Kidney (tissue), 14 donors: Measurements from ENCODE around the gene WSB1. TPM values are rescaled to one million over a fixed set of nuclear protein-coding genes. Genes with fewer than 3 reads are reported as not detected.

Experiments
- DNase-seq, 5 donors: peaks; one replicate each; pipeline ENCODE4 v3.0.0-alpha.2; 2013 to 2020
- FAIRE-seq: peaks from 2 replicates; lab custom pipeline; 2012; peaks lifted over from hg19 to GRCh38; lab: Jason Lieb, UNC
- H3K27ac ChIP-seq, 2 donors: one replicate each; pipeline ENCODE4 v1.7.0; 2013; ENCODE audit warnings: low read depth in 2 of 2, low read length in 2 of 2, inconsistent platforms in 1 of 2
- H3K27me3 ChIP-seq: one replicate; pipeline ENCODE4 v1.7.1; 2013; ENCODE audit warnings: low read length, inconsistent platforms; ENCODE audit not compliant: control insufficient read depth, insufficient read depth
- H3K36me3 ChIP-seq, 3 donors: one replicate each; pipeline versions ENCODE4 v1.7.0 to v1.7.1; 2013; ENCODE audit warnings: low read length in 3 of 3, control low read depth in 1 of 3, inconsistent platforms in 1 of 3; ENCODE audit not compliant: insufficient read depth in 3 of 3, control insufficient read depth in 2 of 3
- H3K4me1 ChIP-seq, 3 donors: one replicate each; pipeline versions ENCODE4 v1.7.0 to v1.7.1; 2013; ENCODE audit warnings: low read length in 3 of 3, inconsistent platforms in 1 of 3, low read depth in 1 of 3; ENCODE audit not compliant: control insufficient read depth in 2 of 3, insufficient read depth in 2 of 3
- H3K4me3 ChIP-seq, 3 donors: one replicate each; pipeline versions ENCODE4 v1.7.0 to v1.8.1; 2013; ENCODE audit warnings: low read length in 3 of 3, control low read depth in 1 of 3, inconsistent platforms in 1 of 3
- H3K9ac ChIP-seq, 3 donors: one replicate each; pipeline versions ENCODE4 v1.7.0 to v1.7.1; 2013; ENCODE audit warnings: low read length in 3 of 3, control low read depth in 1 of 3, inconsistent platforms in 1 of 3
- H3K9me3 ChIP-seq, 3 donors: one replicate each; pipeline versions ENCODE4 v1.7.0 to v1.7.1; 2013; ENCODE audit warnings: low read length in 3 of 3, control low read depth in 1 of 3, inconsistent platforms in 1 of 3; ENCODE audit not compliant: control insufficient read depth in 2 of 3, insufficient read depth in 1 of 3
- intact Hi-C: fragments of 100-400 bp; cut with DNase I; formaldehyde crosslinking; loops from one replicate; pipeline ENCODE4 v1.11.1; 2022
- polyA plus RNA-seq: library from polyadenylated mRNA; stranded (reverse); fragments of 350-450 nt; fragmentation: Illumina TruSeq; extraction: RNeasy Lipid Tissue Mini Kit (QIAGEN cat#74804); gene quantifications from one replicate; pipeline ENCODE4 v1.2.3, GENCODE V29; 2014; ENCODE audit warnings: low read depth, low replicate concordance; ENCODE audit not compliant: insufficient read depth
- total RNA-seq: library from RNA; stranded (reverse); fragmentation: NEBNext Ultra II Directional; extraction: Animal tissue kit (Norgen Biotek cat#: 25700); gene quantifications from one replicate; pipeline ENCODE4 v1.2.1, GENCODE V29; 2021
- TF ChIP-seq, protein P1 (sequence below): IDR thresholded peaks from 3 replicates; pipeline ENCODE4 v1.5.1; 2012; ENCODE audit warnings: mild to moderate bottlenecking, moderate library complexity, borderline replicate concordance; ENCODE audit not compliant: insufficient read depth; ENCODE audit errors: extremely low read depth
- donor health status: control.
- donor health status: control.
- donor health status: control.
- donor health status: control.
- donor health status: control.
- donor health status: DM: yes; HTN: yes; CAD: no.
- donor health status: Normal renal cell carcinoma (clear cell type).

Gene WSB1
- total and polyA plus RNA-seq, 2 donors from 2014 or later: 59.8 to 195 TPM

DNA sequence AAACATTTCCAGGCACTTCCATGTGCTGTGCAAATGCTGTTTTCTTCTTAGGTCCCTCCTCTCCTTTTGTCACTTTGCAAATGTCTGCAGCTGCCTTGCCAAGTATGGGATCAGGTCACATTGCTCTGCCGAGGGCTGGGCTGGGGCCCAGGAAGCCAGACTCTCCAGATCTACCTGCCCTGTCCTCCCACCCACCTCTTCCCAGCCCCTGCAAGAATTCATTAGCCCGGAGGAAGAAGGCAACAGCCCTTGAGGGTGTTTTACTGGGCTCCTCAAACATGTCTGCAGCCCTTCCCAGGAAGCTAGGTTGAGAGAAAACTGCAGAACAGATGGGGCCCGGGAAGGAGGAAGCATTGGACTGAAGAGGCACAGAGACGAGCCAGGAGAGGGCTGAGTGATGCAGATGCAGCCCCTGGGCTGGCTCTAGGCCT lies 47.1 kb downstream of the WSB1 start:
- H3K36me3 ChIP-seq: no peaks in the 10 kb centered on the region
- H3K9me3 ChIP-seq: no peaks in the 10 kb centered on the region
- H3K4me3 ChIP-seq: no peak overlapping the region
- TF ChIP-seq, protein P1, sequence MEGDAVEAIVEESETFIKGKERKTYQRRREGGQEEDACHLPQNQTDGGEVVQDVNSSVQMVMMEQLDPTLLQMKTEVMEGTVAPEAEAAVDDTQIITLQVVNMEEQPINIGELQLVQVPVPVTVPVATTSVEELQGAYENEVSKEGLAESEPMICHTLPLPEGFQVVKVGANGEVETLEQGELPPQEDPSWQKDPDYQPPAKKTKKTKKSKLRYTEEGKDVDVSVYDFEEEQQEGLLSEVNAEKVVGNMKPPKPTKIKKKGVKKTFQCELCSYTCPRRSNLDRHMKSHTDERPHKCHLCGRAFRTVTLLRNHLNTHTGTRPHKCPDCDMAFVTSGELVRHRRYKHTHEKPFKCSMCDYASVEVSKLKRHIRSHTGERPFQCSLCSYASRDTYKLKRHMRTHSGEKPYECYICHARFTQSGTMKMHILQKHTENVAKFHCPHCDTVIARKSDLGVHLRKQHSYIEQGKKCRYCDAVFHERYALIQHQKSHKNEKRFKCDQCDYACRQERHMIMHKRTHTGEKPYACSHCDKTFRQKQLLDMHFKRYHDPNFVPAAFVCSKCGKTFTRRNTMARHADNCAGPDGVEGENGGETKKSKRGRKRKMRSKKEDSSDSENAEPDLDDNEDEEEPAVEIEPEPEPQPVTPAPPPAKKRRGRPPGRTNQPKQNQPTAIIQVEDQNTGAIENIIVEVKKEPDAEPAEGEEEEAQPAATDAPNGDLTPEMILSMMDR: no peak
- H3K4me1 ChIP-seq: peaks cover 0 to 4% (median 0%) of the 10 kb centered on the region in 3 donors
- no peak overlapping the region for H3K9ac ChIP-seq
- DNase-seq (no peak), FAIRE-seq (no peak)
- intact Hi-C loops: no loop called here
- no peak overlapping the region for H3K27ac ChIP-seq
- no peaks in the 10 kb centered on the region for H3K27me3 ChIP-seq

DNA sequence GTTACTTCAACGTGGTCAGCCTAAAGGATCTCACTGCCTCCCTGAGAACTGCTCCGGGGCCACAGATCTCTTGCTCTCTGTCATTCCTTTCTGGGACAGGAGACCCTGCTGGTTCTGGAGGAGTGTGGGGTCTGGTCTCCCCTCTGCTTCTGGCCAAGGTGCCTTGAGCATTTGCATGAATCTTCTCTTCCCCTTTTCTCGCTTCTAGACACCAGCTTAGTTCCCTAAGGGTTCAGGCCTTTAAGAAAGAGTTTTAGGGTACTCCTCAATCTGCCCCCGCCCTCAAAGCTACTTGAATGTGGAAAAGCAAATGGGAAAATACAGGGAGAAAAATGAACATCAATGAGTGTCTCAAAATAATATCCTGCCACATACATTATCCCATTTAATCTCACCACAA lies 48.1 kb downstream of the WSB1 start:
- Histone ChIP-seq H3K36me3 (no peaks in the 10 kb centered on the region), H3K27ac (no peak overlapping the region), H3K9me3 (no peaks in the 10 kb centered on the region), H3K4me1 (peaks cover 0 to 4% (median 0%) of the 10 kb centered on the region in 3 donors), H3K9ac (no peak overlapping the region), H3K27me3 (no peaks in the 10 kb centered on the region), H3K4me3 (no peak overlapping the region)
- FAIRE-seq (no peak), DNase-seq (no peak)
- intact Hi-C loops: no loop called here
- TF ChIP-seq, protein P1: no peak

DNA sequence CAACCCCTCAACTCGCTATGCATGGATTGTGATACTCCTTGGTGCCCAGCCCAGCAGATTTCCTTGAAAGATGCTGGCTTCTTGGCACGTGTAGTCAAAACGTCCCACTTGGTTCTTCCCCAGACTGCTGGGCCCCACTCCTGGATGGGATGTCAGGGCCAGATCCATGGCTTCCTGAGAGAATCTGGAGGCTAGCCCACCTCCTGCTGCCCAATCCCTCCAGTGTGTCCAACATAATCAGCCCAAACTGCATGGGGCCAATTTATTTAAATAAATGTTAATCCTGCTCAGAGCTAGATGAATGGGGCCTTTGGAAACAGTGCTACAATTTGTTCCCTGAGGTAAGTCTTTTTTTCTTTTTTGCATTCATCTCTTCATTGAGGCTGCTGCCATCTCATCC lies 49.4 kb downstream of the WSB1 start:
- TF ChIP-seq, protein P1: no peak
- FAIRE-seq (no peak), DNase-seq (no peak)
- no peak overlapping the region for H3K27ac ChIP-seq
- H3K27me3 ChIP-seq: no peaks in the 10 kb centered on the region
- intact Hi-C loops: no loop called here
- H3K9me3 ChIP-seq: no peaks in the 10 kb centered on the region
- no peaks in the 10 kb centered on the region for H3K36me3 ChIP-seq
- no peak overlapping the region for H3K9ac ChIP-seq
- H3K4me1 ChIP-seq: peaks cover 0 to 4% (median under 1%) of the 10 kb centered on the region in 3 donors
- H3K4me3 ChIP-seq: no peak overlapping the region
